GM12892 (cell line): ENCODE data around the gene WASHC3.

ENCODE experiments used
- POLR2A ChIP-seq: IDR thresholded peaks from 2 replicates; pipeline ENCODE4 v1.6.1; 2011; ENCODE audit warnings: low read depth, low read length, control low read depth
- POLR2AphosphoS5 ChIP-seq: IDR thresholded peaks from 2 replicates; pipeline ENCODE4 v1.6.1; 2011; ENCODE audit warnings: low read depth, low read length, control low read depth
- TAF1 ChIP-seq: IDR thresholded peaks from 2 replicates; pipeline ENCODE4 v1.6.1; 2011; ENCODE audit warnings: low read depth, mild to moderate bottlenecking, control low read depth, low read length, borderline replicate concordance

- TF ChIP-seq POLR2AphosphoS5, result no peak
- no peak for TF ChIP-seq POLR2A
- TF ChIP-seq TAF1, result no peak
Measured at GRCh38 chr12:102080842-102081241, 19.1 kb upstream of the WASHC3 start.
